Prostate gland (tissue), 2 donors: ENCODE results near the gene ZNF775. TPM values are rescaled to one million over a fixed set of nuclear protein-coding genes. Genes with fewer than 3 reads are reported as not detected.

Source experiments
- DNase-seq: peaks from one replicate; pipeline ENCODE4 v3.0.0-alpha.2; 2019; ENCODE audit warnings: low spot score
- H3K27ac ChIP-seq, 2 donors: fragments of 200-600 bp; sonication (generic); 2 replicates each; pipeline ENCODE4 v1.5.1; 2017 to 2019
- H3K27me3 ChIP-seq: fragments of 200-600 bp; sonication (generic); replicated peaks from 2 replicates; pipeline ENCODE4 v1.5.1; 2019; ENCODE audit not compliant: insufficient read depth
- H3K36me3 ChIP-seq, 2 donors: fragments of 200-600 bp; sonication (generic); 1 replicate in 1 of 2; 2 replicates in 1 of 2; pipeline versions ENCODE4 v1.5.1 to v1.8.1; 2017 to 2019
- H3K4me1 ChIP-seq: fragments of 200-600 bp; sonication (generic); replicated peaks from 2 replicates; pipeline ENCODE4 v1.5.1; 2019
- H3K4me3 ChIP-seq, 2 donors: fragments of 200-600 bp; sonication (generic); 2 replicates each; pipeline ENCODE4 v1.5.1; 2017 to 2019
- H3K9me3 ChIP-seq: fragments of 200-600 bp; sonication (generic); 2 replicates; pipeline ENCODE4 v1.5.1; 2017
- POLR2A ChIP-seq: fragments of 450-650 bp; IDR thresholded peaks from one replicate; pipeline ENCODE4 v1.6.1; 2016; ENCODE audit warnings: antibody characterized with exemption, mild to moderate bottlenecking
- POLR2AphosphoS5 ChIP-seq: sonication (generic); formaldehyde crosslinking; IDR thresholded peaks from one replicate; pipeline ENCODE4 v1.6.1; 2017; ENCODE audit warnings: antibody characterized with exemption
- WGBS: methylation state at CpG from one replicate; pipeline ENCODE4 v1.1.5; 2018; 5-methylcytosine and 5-hydroxymethylcytosine counted together
- intact Hi-C: fragments of 100-400 bp; cut with DNase I; formaldehyde crosslinking; loops from one replicate; pipeline ENCODE4 v1.14.2; 2022
- total RNA-seq, 2 donors: library from RNA; depleted of rRNA; stranded (reverse); fragments of >200 nt; gene quantifications; one replicate each; pipeline ENCODE4 v1.1.0, GENCODE V29; 2016
- TF ChIP-seq, protein P1 (sequence below), 4 experiments: fragments of 200-600 bp in 2 of 4; fragments of 450-650 bp in 2 of 4; sonication (generic) in 2 of 4; IDR thresholded peaks; 1 replicate in 3 of 4; 2 replicates in 1 of 4; pipeline ENCODE4 v1.5.1; 2016 to 2019; ENCODE audit warnings: antibody characterized with exemption in 4 of 4, mild to moderate bottlenecking in 2 of 4, moderate library complexity in 2 of 4

Gene ZNF775
- total RNA-seq, 2 donors from 2014 or later = 14.4 to 14.8 TPM

DNA sequence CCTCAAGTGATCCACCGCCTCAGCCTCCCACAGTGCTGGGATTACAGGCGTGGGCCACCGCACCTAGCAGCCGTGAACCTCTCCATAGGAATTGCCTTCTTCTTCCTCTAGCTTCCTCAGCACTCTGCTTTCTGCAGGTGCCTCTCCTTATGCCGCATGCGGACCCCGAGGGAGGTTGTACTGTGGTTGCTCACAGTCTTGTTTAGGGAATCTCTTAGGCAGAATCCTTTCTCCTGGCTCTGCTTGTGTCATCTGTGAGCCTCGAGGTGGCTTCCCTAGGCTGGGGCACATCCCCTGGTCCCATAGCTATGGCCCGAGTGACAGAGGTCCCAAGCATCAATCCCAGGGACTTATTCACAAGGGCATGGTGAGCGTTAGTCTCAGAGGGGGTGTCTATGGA lies 38.1 kb downstream of the ZNF775 start:
- no peak for DNase-seq
- no peaks in the 10 kb centered on the region for H3K9me3 ChIP-seq
- no peaks in the 10 kb centered on the region for H3K27me3 ChIP-seq
- 95% methylated on average over 10 of the region's 10 CpGs for WGBS
- no peaks in the 10 kb centered on the region for H3K4me1 ChIP-seq
- TF ChIP-seq POLR2A (no peak), POLR2AphosphoS5 (no peak)
- TF ChIP-seq, protein P1, sequence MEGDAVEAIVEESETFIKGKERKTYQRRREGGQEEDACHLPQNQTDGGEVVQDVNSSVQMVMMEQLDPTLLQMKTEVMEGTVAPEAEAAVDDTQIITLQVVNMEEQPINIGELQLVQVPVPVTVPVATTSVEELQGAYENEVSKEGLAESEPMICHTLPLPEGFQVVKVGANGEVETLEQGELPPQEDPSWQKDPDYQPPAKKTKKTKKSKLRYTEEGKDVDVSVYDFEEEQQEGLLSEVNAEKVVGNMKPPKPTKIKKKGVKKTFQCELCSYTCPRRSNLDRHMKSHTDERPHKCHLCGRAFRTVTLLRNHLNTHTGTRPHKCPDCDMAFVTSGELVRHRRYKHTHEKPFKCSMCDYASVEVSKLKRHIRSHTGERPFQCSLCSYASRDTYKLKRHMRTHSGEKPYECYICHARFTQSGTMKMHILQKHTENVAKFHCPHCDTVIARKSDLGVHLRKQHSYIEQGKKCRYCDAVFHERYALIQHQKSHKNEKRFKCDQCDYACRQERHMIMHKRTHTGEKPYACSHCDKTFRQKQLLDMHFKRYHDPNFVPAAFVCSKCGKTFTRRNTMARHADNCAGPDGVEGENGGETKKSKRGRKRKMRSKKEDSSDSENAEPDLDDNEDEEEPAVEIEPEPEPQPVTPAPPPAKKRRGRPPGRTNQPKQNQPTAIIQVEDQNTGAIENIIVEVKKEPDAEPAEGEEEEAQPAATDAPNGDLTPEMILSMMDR (IDR thresholded peaks at IDR 0.05) = no peak
- intact Hi-C loops = no loop called here
- H3K36me3 ChIP-seq = no peaks in the 10 kb centered on the region
- H3K27ac ChIP-seq = no peak overlapping the region
- no peak overlapping the region for H3K4me3 ChIP-seq

DNA sequence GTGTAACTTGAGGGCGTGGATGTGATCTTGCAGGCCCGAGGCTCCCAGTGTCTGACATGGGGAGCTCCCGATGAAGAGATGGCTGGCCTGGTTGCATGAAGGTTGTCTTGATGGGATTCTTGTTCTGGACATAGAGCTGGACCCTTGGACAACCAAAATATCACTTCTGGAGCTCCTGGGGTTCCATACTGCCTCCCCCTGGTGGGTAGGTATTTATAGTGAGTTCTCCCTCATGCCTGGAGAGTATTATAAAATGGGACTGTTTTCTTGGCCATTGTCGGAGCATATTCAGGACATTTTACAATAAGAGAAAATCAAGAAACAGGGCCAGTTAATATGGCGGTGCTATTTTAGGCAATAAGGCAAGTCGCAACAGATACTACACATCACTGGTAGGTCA lies 38.7 kb downstream of the ZNF775 start:
- Histone ChIP-seq H3K4me1 (no peaks in the 10 kb centered on the region), H3K27ac (no peak overlapping the region), H3K27me3 (no peaks in the 10 kb centered on the region), H3K36me3 (no peaks in the 10 kb centered on the region), H3K4me3 (no peak overlapping the region), H3K9me3 (no peaks in the 10 kb centered on the region)
- DNase-seq = no peak
- TF ChIP-seq, protein P1 (IDR thresholded peaks at IDR 0.05) = no peak
- TF ChIP-seq POLR2A (no peak), POLR2AphosphoS5 (no peak)
- intact Hi-C loops = no loop called here
- 93% methylated on average over 6 of the region's 6 CpGs for WGBS

DNA sequence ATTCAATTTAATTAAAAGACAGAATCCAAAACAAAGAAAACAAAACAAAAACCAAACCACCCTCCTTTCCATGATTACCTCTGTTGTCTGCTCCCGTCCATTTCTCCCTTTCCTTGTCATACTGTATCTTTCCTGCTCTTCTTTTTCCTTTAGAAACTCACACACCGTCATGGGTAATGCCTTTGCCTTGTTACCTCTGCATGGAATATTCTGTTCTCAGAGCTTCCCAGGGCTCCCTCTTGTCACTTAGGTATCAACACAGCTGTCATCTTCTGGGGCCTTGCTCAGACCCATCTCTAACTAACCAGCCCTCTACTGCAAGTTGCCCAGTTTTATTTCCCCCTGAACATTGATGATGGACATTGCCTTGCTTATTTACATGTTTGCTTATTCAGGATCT lies 41.1 kb downstream of the ZNF775 start:
- no peaks in the 10 kb centered on the region for H3K4me1 ChIP-seq
- H3K27ac ChIP-seq = no peak overlapping the region
- intact Hi-C loops = no loop called here
- no peak overlapping the region for H3K4me3 ChIP-seq
- no peaks in the 10 kb centered on the region for H3K27me3 ChIP-seq
- no peaks in the 10 kb centered on the region for H3K36me3 ChIP-seq
- TF ChIP-seq POLR2A (no peak), POLR2AphosphoS5 (no peak)
- no peak for DNase-seq
- WGBS = 75% methylated on average over 2 of the region's 2 CpGs
- H3K9me3 ChIP-seq = no peaks in the 10 kb centered on the region

DNA sequence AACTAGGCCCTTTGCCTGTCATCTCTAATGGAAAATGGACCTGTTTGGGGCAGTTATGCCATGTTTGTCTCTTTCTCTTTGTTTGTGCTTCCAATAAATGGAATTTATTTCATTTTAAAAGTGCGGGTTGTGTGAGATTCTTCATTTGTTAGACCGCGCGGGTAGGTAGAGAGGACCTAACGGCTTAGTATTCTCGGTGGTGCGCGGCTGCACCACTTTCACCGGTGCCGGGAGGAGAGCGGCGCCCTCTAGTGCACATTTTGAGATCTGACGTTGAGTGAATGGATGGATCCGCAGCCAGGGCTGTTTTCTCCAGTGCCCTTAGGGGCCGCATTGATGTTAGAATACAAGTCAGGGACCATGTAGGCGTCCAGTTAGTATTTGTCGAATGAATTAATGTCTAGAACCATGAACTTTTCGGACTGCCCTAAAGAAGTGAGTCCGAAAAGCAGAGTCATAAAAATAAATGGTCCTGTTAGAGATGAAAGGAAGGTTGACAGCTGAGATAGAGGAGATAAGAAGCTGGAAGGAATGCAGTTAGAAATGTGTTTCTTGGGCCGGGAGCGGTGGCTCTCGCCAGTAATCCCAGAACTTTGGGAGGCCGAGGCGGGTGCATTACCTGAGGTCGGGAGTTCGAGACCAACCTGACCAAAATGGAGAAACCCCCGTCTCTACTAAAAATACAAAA lies 42.0 kb downstream of the ZNF775 start:
- 11% methylated on average over 27 of the region's 27 CpGs for WGBS
- intact Hi-C loops = no loop called here
- Histone ChIP-seq H3K27me3 (no peaks in the 10 kb centered on the region), H3K27ac (no peak overlapping the region), H3K4me1 (no peaks in the 10 kb centered on the region), H3K4me3 (no peak overlapping the region), H3K9me3 (no peaks in the 10 kb centered on the region), H3K36me3 (no peaks in the 10 kb centered on the region)
- TF ChIP-seq, protein P1 (IDR thresholded peaks at IDR 0.05) = peak; percentile 36 to 84 (median 80)
- TF ChIP-seq POLR2A (no peak), POLR2AphosphoS5 (peak; percentile 44)
- peak; percentile 74 for DNase-seq

DNA sequence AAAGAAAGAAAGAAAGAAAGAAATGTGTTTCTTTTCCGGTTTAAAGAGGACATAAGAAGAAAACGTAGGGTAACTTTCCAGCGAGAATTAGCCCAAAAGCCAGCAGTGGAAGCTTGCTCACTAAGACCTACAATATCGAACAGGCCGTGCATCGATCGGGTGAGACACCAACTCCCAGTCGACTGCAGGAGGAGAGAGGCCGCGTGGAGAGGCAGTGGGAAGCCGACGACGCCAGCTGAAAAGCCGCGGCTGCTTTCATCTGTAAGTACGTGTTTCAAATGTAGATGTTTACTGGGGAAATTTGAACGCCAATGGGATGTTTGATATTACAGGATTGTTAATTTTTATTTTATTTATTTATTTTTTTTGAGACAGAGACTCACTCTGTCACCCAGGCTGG lies 42.7 kb downstream of the ZNF775 start:
- no peak for DNase-seq
- no peak for TF ChIP-seq POLR2AphosphoS5
- intact Hi-C loops = no loop called here
- Histone ChIP-seq H3K27ac (no peak overlapping the region), H3K27me3 (no peaks in the 10 kb centered on the region), H3K4me1 (no peaks in the 10 kb centered on the region), H3K4me3 (no peak overlapping the region), H3K36me3 (no peaks in the 10 kb centered on the region), H3K9me3 (no peaks in the 10 kb centered on the region)
- WGBS = 84% methylated on average over 17 of the region's 17 CpGs

DNA sequence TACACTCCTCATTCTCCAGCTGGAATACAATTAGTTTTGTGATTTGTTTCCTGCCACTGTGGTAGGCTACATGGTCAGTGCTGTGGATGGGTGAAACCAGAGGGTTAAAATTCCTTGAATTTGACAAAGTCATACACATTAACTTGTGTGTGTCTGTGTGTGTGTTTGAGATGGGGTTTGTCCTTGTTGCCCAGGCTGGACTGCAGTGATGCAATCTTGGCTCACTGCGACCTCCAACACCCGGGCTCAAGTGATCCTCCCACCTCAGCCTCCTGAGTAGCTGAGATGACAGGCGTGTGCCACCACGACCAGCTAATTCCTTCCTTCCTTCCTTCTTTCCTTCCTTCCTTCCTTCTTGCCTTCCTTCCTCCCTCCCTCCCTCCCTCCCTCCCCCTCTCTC lies 46.5 kb downstream of the ZNF775 start:
- no peaks in the 10 kb centered on the region for H3K9me3 ChIP-seq
- H3K4me1 ChIP-seq = no peaks in the 10 kb centered on the region
- TF ChIP-seq, protein P1 (IDR thresholded peaks at IDR 0.05) = no peak
- TF ChIP-seq POLR2A = no peak
- no peak for TF ChIP-seq POLR2AphosphoS5
- H3K4me3 ChIP-seq = no peak overlapping the region
- intact Hi-C loops = no loop called here
- 79% methylated on average over 4 of the region's 4 CpGs for WGBS
- no peak for DNase-seq
- no peak overlapping the region for H3K27ac ChIP-seq
- no peaks in the 10 kb centered on the region for H3K36me3 ChIP-seq
- H3K27me3 ChIP-seq = no peaks in the 10 kb centered on the region
